GM21737 (cell line): ENCODE data around the gene DGCR6.
"Not testable (repeated sequence)": the region's sequence is repeated elsewhere in the genome, so short reads cannot be mapped to it uniquely, and the experiment has no call there.

ENCODE experiments used
- ATAC-seq: cut with Tn5 transposase; IDR thresholded peaks from one replicate; pipeline ENCODE4 v1.9.1; 2021; ENCODE audit warnings: mild to moderate bottlenecking, moderate library complexity; ENCODE audit not compliant: unreplicated experiment

The DGCR6 gene

GRCh38 chr22:18959741-18960140 is 53.6 kb downstream of the DGCR6 start:
- ATAC-seq = not testable (repeated sequence)

GRCh38 chr22:18960166-18960820 is 54.2 kb downstream of the DGCR6 start:
- ATAC-seq = not testable (repeated sequence)

- ATAC-seq = not testable (repeated sequence)
Measured at GRCh38 chr22:18961201-18961600, 55.1 kb downstream of the DGCR6 start.
